Measurements from ENCODE around the gene TIMM13. TPM values are rescaled to one million over a fixed set of nuclear protein-coding genes. Genes with fewer than 3 reads are reported as not detected.

The TIMM13 gene
- total RNA-seq, 6 donors from 2014 or later: 26.2 to 82.3 (median 40.0) TPM

DNA sequence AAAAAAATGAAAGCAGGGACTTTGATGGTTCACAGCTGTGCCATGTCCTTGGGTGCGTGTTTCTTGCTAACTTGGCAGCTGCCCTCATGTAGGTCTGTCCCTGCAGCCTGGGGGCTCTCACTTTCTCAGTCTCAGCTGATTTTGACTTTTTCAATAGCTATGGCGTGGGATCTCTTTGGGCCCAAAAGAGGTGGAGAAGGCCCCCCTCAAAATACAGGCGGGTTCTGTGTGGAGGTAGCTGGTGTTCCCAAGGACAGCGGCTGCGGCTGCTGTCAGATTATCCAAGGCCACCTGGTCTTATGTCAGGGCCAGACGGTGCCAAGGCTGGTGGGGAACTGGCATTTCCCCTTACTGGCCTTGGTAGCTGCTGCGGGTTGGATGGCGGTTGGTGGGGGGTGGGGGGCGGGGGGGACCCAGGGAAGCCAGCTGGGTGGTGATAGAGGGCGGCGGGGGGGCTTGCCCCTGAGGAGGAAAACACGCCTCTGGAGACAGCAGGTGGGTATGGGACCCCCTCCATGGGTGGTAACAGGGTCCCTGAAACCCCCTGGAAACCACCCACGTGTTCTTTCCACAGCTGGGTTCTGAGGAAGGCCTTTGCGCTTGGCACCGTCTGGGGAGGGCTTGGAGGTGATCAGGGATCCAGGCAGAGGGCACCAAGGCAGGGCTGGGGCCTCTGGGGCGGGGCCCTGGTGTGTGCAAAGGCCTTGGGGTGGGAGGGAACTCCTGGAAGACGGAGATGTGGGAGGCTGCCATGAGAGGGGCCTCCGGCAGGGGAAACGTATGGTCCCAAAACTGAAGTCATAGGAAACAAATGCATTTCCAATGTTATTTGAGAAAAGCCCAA is 4.1 kb downstream of the TIMM13 start:
- no peak for ATAC-seq (ENCODE audit: low FRiP score in 2 of 2)
- Histone ChIP-seq H3K36me3 (peaks cover 0 to 12% (median 5%) of the 10 kb centered on the region in 4 donors), H3K4me3 (no peak overlapping the region), H3K4me1 (peaks cover 17 to 39% (median 20%) of the 10 kb centered on the region in 4 donors), H3K27me3 (no peaks in the 10 kb centered on the region), H3K9me3 (no peaks in the 10 kb centered on the region), H3K27ac (no peak overlapping the region)
- no peak for TF ChIP-seq POLR2AphosphoS5 (IDR thresholded peaks at IDR 0.05)
- TF ChIP-seq, protein P1, sequence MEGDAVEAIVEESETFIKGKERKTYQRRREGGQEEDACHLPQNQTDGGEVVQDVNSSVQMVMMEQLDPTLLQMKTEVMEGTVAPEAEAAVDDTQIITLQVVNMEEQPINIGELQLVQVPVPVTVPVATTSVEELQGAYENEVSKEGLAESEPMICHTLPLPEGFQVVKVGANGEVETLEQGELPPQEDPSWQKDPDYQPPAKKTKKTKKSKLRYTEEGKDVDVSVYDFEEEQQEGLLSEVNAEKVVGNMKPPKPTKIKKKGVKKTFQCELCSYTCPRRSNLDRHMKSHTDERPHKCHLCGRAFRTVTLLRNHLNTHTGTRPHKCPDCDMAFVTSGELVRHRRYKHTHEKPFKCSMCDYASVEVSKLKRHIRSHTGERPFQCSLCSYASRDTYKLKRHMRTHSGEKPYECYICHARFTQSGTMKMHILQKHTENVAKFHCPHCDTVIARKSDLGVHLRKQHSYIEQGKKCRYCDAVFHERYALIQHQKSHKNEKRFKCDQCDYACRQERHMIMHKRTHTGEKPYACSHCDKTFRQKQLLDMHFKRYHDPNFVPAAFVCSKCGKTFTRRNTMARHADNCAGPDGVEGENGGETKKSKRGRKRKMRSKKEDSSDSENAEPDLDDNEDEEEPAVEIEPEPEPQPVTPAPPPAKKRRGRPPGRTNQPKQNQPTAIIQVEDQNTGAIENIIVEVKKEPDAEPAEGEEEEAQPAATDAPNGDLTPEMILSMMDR (IDR thresholded peaks at IDR 0.05): no peak
- TF ChIP-seq EP300 (IDR thresholded peaks at IDR 0.05): no peak
- no peak for TF ChIP-seq POLR2A (IDR thresholded peaks at IDR 0.05)
- WGBS, 2 donors: 59 to 80% methylated on average over 9 to 16 of the region's 19 CpGs
- no peak for DNase-seq

DNA sequence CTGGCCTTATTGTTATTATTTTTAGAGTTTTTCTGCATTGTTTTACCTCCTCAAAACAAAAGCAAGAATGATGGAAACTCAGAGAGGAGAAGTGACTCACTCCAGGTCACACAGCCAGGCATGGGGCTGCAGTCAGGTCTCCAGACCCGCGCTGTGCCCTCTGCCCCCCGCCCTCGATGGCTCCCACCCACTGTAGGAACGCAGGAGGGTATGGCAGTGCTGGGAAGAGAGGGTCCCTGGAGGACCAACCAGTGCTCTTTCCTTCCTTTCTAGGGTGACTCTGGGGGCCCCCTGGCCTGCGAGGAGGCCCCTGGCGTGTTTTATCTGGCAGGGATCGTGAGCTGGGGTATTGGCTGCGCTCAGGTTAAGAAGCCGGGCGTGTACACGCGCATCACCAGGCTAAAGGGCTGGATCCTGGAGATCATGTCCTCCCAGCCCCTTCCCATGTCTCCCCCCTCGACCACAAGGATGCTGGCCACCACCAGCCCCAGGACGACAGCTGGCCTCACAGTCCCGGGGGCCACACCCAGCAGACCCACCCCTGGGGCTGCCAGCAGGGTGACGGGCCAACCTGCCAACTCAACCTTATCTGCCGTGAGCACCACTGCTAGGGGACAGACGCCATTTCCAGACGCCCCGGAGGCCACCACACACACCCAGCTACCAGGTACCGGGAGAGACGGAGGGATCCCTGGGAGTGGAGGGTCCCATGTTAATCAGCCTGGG is 5.6 kb downstream of the TIMM13 start:
- DNase-seq: no peak
- H3K4me1 ChIP-seq: peaks cover 13 to 29% (median 15%) of the 10 kb centered on the region in 4 donors

DNA sequence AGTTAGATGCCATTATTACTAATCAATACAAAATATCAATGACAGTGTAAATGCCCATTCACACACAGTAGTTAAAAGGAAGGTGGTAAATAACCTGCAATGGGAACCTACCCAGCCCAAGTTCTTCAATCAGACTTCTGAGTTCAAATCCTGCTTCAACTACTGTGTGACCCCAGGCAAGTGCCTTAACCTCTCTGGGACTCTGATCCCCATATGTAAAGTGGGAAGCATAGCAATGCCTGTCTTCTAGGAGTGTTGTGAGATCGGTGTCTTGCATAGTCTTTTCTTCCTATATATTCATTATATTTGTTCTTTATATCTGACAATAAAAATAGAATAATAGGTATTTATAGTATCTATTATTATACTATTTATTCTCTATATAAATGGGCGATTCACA is 6.9 kb downstream of the TIMM13 start:
- WGBS, 2 donors: 92 to 95% methylated on average over 2 of the region's 2 CpGs
- no peak for TF ChIP-seq EP300 (IDR thresholded peaks at IDR 0.05)
- TF ChIP-seq POLR2AphosphoS5 (IDR thresholded peaks at IDR 0.05): no peak
- TF ChIP-seq, protein P1 (IDR thresholded peaks at IDR 0.05): no peak
- no peak for TF ChIP-seq POLR2A (IDR thresholded peaks at IDR 0.05)
- ATAC-seq (ENCODE audit: low FRiP score in 2 of 2): no peak
- Histone ChIP-seq H3K27ac (no peak overlapping the region), H3K4me3 (no peak overlapping the region), H3K4me1 (peaks cover 2 to 16% (median 3%) of the 10 kb centered on the region in 4 donors), H3K36me3 (peaks cover 0 to 16% (median 3%) of the 10 kb centered on the region in 4 donors), H3K9me3 (no peaks in the 10 kb centered on the region), H3K27me3 (no peaks in the 10 kb centered on the region)
- no peak for DNase-seq

More for the DNA sequence above, 5.6 kb downstream of the TIMM13 start:
- Histone ChIP-seq H3K4me3 (no peak overlapping the region), H3K27ac (no peak overlapping the region), H3K36me3 (peaks cover 0 to 16% (median 6%) of the 10 kb centered on the region in 4 donors), H3K27me3 (no peaks in the 10 kb centered on the region), H3K9me3 (no peaks in the 10 kb centered on the region)
- TF ChIP-seq POLR2AphosphoS5 (IDR thresholded peaks at IDR 0.05) (no peak), POLR2A (IDR thresholded peaks at IDR 0.05) (no peak), EP300 (IDR thresholded peaks at IDR 0.05) (no peak)
- TF ChIP-seq, protein P1 (IDR thresholded peaks at IDR 0.05): no peak
- no peak for ATAC-seq (ENCODE audit: low FRiP score in 2 of 2)
- 91 to 92% methylated on average over 10 to 20 of the region's 23 CpGs for WGBS, 2 donors

DNA sequence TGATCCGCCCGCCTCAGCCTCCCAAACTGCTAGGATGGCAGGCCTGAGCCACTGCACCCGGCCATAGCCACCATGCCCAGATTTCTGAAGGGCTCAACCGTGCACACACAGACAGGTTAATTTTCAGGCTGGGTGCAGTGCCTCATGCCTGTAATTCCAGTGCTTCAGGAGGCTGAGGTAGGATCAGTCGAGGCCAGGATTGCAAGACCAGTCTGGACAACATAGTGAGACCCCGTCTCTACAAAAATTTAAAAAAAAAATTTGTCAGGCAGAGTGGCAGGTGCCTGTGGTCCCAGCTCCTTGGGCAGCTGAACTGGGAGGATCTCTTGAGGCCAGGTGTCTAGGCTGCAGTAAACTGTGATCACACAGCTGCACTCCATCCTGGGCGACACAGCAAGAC is 7.6 kb downstream of the TIMM13 start:
- WGBS, 2 donors: 92 to 98% methylated on average over 7 of the region's 7 CpGs
- no peak for ATAC-seq (ENCODE audit: low FRiP score in 2 of 2)

More for the DNA sequence above, 7.6 kb downstream of the TIMM13 start:
- H3K9me3 ChIP-seq: no peaks in the 10 kb centered on the region
- H3K36me3 ChIP-seq: peaks cover 0 to 15% (median 1%) of the 10 kb centered on the region in 4 donors
- H3K4me3 ChIP-seq: no peak overlapping the region
- no peak overlapping the region for H3K27ac ChIP-seq
- no peak for DNase-seq
- TF ChIP-seq, protein P1 (IDR thresholded peaks at IDR 0.05): no peak
- no peak for TF ChIP-seq POLR2AphosphoS5 (IDR thresholded peaks at IDR 0.05)
- TF ChIP-seq EP300 (IDR thresholded peaks at IDR 0.05): no peak
- no peak for TF ChIP-seq POLR2A (IDR thresholded peaks at IDR 0.05)
- H3K4me1 ChIP-seq: peaks cover 0 to 9% (median 1%) of the 10 kb centered on the region in 4 donors
- H3K27me3 ChIP-seq: no peaks in the 10 kb centered on the region
